HepG2 (cell line): ENCODE data around the gene WEE1. TPM values are rescaled to one million over a fixed set of nuclear protein-coding genes. Genes with fewer than 3 reads are reported as not detected.

ENCODE experiments used
- DMTF1 ChIP-seq: sonication (generic); formaldehyde crosslinking; IDR thresholded peaks from 2 replicates; pipeline ENCODE4 v1.4.0; 2020; ENCODE audit warnings: mild to moderate bottlenecking, missing genetic modification reagents
- GMEB1 ChIP-seq: sonication (generic); formaldehyde crosslinking; IDR thresholded peaks from 2 replicates; pipeline ENCODE4 v1.5.1; 2020; ENCODE audit warnings: missing genetic modification reagents, mild to moderate bottlenecking, borderline replicate concordance
- HMG20B ChIP-seq: conservative IDR thresholded peaks from 2 replicates; pipeline ENCODE4 v1.6.1; 2016; ENCODE audit warnings: missing genetic modification reagents, missing compliant biosample characterization
- NPAS2 ChIP-seq: sonication (generic); formaldehyde crosslinking; IDR thresholded peaks from 2 replicates; pipeline ENCODE4 v1.8.0; 2022; ENCODE audit warnings: mild to moderate bottlenecking, missing genetic modification reagents, borderline replicate concordance
- REPIN1 ChIP-seq: sonication (generic); formaldehyde crosslinking; IDR thresholded peaks from 2 replicates; pipeline ENCODE4 v1.8.0; 2022; ENCODE audit warnings: missing genetic modification reagents, low read depth, mild to moderate bottlenecking, borderline replicate concordance
- REST ChIP-seq, 2 experiments: IDR thresholded peaks; 2 replicates each; pipeline ENCODE4 v1.6.1; 2011 to 2012; ENCODE audit warnings: low read length in 2 of 2, borderline replicate concordance in 1 of 2, low read depth in 1 of 2, mild to moderate bottlenecking in 1 of 2, moderate library complexity in 1 of 2
- RFX5 ChIP-seq: IDR thresholded peaks from 2 replicates; pipeline ENCODE4 v1.6.1; 2011; ENCODE audit warnings: low read depth, low read length, improper control_type of control experiment
- TBX2 ChIP-seq: sonication (generic); formaldehyde crosslinking; IDR thresholded peaks from 2 replicates; pipeline ENCODE4 v1.5.0; 2020; ENCODE audit warnings: missing genetic modification reagents, mild to moderate bottlenecking, borderline replicate concordance
- ZBTB43 ChIP-seq: sonication (generic); formaldehyde crosslinking; conservative IDR thresholded peaks from 2 replicates; pipeline ENCODE4 v1.4.0; 2020; ENCODE audit warnings: missing genetic modification reagents
- ZHX1 ChIP-seq: sonication (generic); formaldehyde crosslinking; IDR thresholded peaks from 2 replicates; pipeline ENCODE4 v1.8.1; 2022; ENCODE audit warnings: low read depth, mild to moderate bottlenecking, missing genetic modification reagents
- ZNF563 ChIP-seq: sonication (generic); formaldehyde crosslinking; IDR thresholded peaks from 2 replicates; pipeline ENCODE4 v1.8.0; 2022; ENCODE audit warnings: mild to moderate bottlenecking, moderate library complexity, missing genetic modification reagents
- ZNF644 ChIP-seq: IDR thresholded peaks from 2 replicates; pipeline ENCODE4 v1.6.1; 2016; ENCODE audit warnings: low read depth
- ZNF761 ChIP-seq: sonication (generic); formaldehyde crosslinking; conservative IDR thresholded peaks from 2 replicates; pipeline ENCODE4 v1.4.0; 2020; ENCODE audit warnings: mild to moderate bottlenecking, missing genetic modification reagents
- ZSCAN21 ChIP-seq: sonication (generic); formaldehyde crosslinking; IDR thresholded peaks from 2 replicates; pipeline ENCODE4 v1.8.0; 2022; ENCODE audit warnings: mild to moderate bottlenecking, missing genetic modification reagents, moderate library complexity, borderline replicate concordance
- polyA plus RNA-seq, 8 experiments: library from polyadenylated mRNA; depleted of rRNA in 3 of 8; stranded (reverse) in 7 of 8; unstranded in 1 of 8; fragments of >200 nt; fragmentation: Illumina TruSeq in 4 of 8; extraction: Trizol in 4 of 8; gene quantifications; 2 replicates each; pipeline versions ENCODE4 v1.2.1 to v1.2.3, GENCODE V29; 2011 to 2016; ENCODE audit warnings: low read depth in 4 of 8, missing spikeins in 1 of 8, mixed read lengths in 1 of 8; ENCODE audit not compliant: insufficient read depth in 1 of 8
- total RNA-seq, 5 experiments: library from RNA; depleted of rRNA; stranded (reverse); fragments of >200 nt; fragmentation: Illumina TruSeq; extraction: Trizol; gene quantifications; 2 replicates each; pipeline ENCODE4 v1.2.3, GENCODE V29; 2016; ENCODE audit warnings: low read depth in 1 of 5

Gene WEE1
- total and polyA plus RNA-seq, 2 of the 13 experiments (the other 11 are each of a cell fraction or from before 2014, with no cell fraction given), result 31.4 to 63.7 TPM

GRCh38 chr11:9613830-9614762 is 40.6 kb downstream of the WEE1 start (continued):
- TF ChIP-seq DMTF1 (CRISPR knock-in tag) (no peak), HMG20B (no peak; the same call in none of the 2 replicates), ZSCAN21 (CRISPR knock-in tag) (peak; percentile 66; the same call in 1 of the 2 replicates), REPIN1 (CRISPR knock-in tag) (peak; percentile 75; the same call in 1 of the 2 replicates), NPAS2 (no peak), ZNF563 (peak; percentile 54; the same call in 1 of the 2 replicates), ZHX1 (CRISPR knock-in tag) (0 out of 2 replicates have a peak, but pooled peaks have one; percentile 56), REST (IDR thresholded peaks at IDR 0.05; ENCODE audit: borderline replicate concordance in 1 of 2, low read depth in 1 of 2, low read length in 2 of 2) (no peak), ZBTB43 (0 out of 2 replicates have a peak, but pooled peaks have one; percentile 62), GMEB1 (CRISPR knock-in tag) (peak; percentile 77; the same call in 1 of the 2 replicates), ZNF644 (CRISPR knock-in tag) (no peak), ZNF761 (CRISPR knock-in tag) (0 out of 2 replicates have a peak, but pooled peaks have one; percentile 46), RFX5 (no peak; the same call in 1 of the 2 replicates), TBX2 (CRISPR knock-in tag) (peak; percentile 81)
